ENCODE results near the gene KLHL26.

- TF ChIP-seq, protein P1, sequence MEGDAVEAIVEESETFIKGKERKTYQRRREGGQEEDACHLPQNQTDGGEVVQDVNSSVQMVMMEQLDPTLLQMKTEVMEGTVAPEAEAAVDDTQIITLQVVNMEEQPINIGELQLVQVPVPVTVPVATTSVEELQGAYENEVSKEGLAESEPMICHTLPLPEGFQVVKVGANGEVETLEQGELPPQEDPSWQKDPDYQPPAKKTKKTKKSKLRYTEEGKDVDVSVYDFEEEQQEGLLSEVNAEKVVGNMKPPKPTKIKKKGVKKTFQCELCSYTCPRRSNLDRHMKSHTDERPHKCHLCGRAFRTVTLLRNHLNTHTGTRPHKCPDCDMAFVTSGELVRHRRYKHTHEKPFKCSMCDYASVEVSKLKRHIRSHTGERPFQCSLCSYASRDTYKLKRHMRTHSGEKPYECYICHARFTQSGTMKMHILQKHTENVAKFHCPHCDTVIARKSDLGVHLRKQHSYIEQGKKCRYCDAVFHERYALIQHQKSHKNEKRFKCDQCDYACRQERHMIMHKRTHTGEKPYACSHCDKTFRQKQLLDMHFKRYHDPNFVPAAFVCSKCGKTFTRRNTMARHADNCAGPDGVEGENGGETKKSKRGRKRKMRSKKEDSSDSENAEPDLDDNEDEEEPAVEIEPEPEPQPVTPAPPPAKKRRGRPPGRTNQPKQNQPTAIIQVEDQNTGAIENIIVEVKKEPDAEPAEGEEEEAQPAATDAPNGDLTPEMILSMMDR (IDR thresholded peaks at IDR 0.05; ENCODE audit: insufficient read depth, low read length, poor library complexity, severe bottlenecking) = no peak
- no peak for TF ChIP-seq EZH2phosphoT487 (conservative IDR thresholded peaks at IDR 0.05; ENCODE audit: low read length)
Observed at GRCh38 chr19:18668252-18668631, 31.4 kb downstream of the KLHL26 start.

All from SU-DHL-6 (cell line).